ENCODE results near the gene MYO1D. TPM values are rescaled to one million over a fixed set of nuclear protein-coding genes. Genes with fewer than 3 reads are reported as not detected.

Gene MYO1D
- total RNA-seq, 1 donor from 2014 or later = 29.7 TPM

Small RNA genes within 50 kb of the gene (small RNA-seq; reads per million reads assigned to genes)
- not detected for gene RF00019 (ENCODE audit: low replicate concordance)

Other genes starting within 250 kb of the MYO1D start
- 32.7 TPM for gene TMEM98, start 51.0 kb upstream of the MYO1D start, total RNA-seq
- not detected for gene SPACA3, start 114.7 kb upstream of the MYO1D start, total RNA-seq